Activated T-cell treated with anti-CD3 and anti-CD28 coated beads for 48 hours (primary cell): ENCODE data around the gene C6orf89.
A peak's percentile ranks its signal among the peaks of the same experiment; 100 is the strongest.

Experiments
- DNase-seq: peaks from one replicate; pipeline ENCODE4 v3.0.0-alpha.2; 2020; ENCODE audit warnings: low read depth

The C6orf89 gene

DNA sequence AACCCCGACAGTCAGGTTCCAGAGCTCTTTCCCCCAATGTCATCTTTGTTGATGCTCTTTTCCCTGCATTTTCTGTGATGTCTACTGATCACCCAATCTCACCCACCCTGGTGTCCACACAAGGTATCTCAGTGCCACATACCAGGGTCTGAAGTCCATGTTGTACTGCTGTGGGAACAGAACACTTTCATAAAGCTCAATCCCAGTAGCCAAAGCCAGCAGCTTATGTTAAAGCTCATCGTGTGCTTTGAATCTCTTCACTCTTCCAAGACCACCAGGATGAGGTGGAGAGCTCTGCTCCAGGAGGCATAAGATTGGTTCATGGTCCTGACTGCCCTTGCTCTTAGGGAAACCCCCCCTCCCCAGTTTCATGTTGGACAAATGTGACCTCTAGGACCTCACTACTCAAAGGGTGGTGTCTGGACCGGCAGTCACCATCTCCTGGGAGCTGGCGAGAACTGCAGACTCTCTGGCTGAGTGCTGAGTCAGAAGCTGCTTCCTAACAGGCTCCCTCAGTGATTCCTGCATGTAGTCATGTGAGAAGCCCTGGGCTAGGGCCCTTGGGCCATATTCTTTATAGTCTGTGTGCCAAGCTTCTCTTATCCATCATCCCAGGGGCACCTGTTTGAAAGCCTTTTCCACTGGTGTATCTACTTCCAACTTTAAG, 33.1 kb upstream of the C6orf89 start:
- no peak for DNase-seq

DNA sequence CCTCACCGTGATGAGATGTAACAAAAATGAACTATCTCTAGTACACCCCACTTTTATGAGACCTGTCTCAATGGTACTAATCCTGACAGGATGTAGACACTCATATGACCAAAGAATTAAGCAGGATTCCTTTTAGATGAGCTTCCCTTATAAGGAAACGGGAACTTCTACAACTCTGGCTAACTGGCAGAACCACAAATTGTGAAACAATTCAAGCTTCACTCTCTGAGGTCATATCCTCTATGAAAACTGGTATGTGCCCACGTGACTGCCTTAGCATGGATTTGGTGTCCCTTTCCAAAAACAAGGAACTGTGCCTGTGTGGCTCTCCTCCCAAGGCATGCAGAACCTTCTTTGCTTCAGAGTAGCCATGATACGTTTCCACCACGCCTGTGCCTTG, 32.4 kb upstream of the C6orf89 start:
- DNase-seq, result no peak

GRCh38 chr6:36855750-36856149, 30.0 kb upstream of the C6orf89 start:
- no peak for DNase-seq

DNA sequence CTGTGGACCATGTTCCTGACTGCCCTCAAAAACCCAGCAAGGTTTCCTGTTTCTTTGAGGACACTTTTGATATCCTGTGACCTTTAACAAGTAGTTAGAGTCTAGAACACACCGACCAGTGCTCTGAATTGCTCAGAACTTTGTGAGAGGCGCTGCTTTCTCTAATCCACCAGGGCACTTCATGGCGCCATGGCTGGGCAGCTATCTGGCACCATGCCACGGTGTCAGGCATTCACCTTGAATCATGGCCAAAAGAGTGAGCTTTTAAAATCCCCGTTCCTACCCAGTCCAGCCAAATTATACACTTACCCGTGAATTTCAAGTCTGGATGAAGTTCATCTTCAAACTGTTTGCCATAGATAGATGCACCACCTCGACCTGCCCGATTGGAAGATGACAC, 29.5 kb upstream of the C6orf89 start:
- no peak for DNase-seq

GRCh38 chr6:36857325-36857724, 28.4 kb upstream of the C6orf89 start:
- no peak for DNase-seq

- DNase-seq, result no peak
These were observed 27.3 kb upstream of the C6orf89 start for GRCh38 chr6:36858407-36858981.

DNA sequence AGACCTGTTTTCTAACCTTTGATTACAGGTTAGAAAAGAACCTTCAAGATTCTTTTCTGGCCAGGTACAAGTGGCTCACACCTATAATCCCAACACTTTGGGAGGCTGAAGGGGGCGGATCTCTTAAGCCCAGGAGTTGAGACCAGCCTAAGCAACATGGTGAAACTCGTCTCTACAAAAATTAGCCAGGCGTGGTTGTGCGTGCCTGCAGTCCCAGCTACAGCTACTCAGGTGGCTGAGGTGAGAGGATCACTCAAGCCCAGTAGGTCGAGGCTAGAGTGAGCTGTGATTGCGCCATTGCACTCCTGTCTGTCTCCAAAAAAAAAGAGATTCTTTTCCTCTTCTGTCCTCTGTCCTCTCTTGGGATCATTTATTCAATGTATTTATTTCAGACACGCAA, 25.6 kb upstream of the C6orf89 start:
- DNase-seq, result no peak

DNA sequence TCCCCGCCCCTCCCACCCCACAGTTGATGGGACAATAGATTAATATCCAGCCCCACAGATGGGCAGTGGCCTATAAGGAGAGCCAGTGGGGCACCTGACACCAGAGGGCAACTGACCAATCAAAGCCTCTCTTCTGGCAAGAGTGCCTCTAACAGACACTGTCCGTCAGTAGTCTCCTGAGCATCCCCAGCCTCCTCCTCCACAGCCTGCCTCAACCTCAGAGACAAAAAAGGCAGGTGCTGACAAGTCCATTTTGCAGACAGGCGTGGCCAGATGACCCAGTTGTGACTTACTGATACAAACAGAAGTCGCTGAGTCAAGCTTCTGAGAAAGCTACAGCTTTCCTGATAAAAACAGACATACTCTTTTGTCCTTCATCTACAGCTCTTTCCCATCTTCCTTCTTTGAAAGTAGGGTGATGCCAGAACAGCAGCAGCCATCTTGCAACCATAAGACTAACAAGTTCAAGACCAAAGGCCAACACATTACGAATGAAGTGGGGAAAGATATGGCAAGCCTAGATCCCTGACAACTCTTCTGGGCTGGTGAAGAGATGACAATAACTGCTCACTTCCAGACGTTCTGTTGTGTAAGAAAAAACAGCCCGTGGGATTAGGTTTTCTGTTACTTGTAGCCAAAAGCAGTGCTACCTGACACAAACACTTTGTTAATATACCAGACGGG, 23.4 kb upstream of the C6orf89 start:
- DNase-seq, result no peak

DNA sequence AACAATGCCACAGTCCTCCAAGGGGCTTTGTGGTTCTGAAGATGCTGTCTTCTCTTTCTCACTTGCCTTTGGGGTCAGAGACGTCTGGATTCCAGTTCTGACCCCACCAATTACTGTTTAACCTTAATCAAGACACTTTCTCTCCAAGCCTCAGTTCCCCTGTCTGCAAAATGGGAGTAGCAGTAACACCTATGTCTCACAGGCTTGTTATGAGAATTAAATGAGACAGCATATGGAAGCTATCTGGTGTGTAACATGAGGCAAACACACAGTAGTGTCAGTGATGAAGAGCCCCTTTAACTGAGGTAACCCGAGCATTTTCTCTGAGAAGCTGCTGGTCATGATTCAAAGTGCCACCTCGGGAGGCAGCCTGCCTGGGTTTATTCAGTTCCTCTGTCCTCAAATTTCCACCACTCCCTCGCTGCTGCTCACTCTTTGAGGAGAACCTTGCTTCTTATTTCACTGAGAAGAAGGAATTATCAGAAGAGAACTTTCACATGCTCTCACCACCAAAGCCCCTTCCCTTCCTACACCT, 22.8 kb upstream of the C6orf89 start:
- DNase-seq, result no peak

DNA sequence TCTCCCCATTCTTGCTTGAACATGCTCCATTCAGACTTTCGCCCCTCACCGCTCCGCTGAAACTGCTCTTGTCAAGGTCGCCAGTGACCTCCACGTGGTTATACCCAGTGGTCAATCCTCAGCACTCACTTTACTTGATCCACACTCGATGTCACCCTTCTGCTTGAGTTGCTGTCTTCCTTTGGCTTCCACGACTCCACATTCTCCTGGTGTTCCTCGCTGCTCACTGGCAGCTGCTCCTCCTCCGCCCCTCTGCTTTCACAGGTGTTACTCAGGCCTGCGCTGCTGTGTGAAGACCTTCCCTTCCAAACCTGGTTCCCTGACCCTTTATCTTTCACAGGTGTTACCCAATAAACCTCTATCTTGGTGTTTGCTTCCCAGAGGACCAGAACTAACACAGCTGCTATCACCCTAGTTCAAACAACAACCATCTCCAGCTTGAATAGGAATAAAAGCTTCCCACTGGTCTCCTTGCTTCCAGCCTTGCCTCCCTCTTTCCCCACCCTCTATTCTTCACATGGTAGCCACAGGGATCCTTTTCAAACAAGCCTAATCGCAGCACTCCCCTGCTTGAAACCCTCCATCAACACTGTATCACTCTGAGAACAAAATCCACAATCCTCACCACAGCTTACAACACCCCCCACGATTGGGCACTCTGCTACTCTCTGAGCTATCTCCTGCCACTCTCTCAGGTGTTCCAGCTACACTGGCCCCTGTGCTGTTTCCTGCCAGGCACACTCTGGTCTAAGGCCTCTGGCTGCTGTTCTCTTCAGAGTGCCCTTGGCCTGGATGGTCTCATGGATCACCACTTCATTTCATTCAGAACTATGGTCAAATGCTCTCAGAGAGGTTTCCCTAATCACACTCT, 21.8 kb upstream of the C6orf89 start:
- no peak for DNase-seq

DNA sequence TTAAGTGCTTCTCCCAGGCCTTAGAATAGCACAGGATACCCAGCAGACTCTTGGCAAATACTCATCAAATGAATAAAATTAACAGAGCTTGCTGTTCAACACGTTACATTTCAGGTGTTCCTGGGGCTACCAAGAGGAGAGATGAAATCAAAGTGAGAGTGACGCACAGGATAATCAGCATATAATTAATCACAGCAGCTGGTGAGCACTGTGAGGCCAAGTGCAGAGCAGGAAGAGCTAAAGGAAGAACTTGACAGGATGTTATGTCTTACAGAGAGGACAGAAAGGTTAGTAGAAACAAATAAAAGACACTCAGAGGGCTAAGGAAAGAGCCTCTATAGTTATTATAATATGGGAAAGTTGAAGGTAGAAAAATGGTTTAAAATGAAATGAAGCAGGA, 19.9 kb upstream of the C6orf89 start:
- no peak for DNase-seq

- no peak for DNase-seq
These were observed 18.1 kb upstream of the C6orf89 start for GRCh38 chr6:36867471-36868224.

DNA sequence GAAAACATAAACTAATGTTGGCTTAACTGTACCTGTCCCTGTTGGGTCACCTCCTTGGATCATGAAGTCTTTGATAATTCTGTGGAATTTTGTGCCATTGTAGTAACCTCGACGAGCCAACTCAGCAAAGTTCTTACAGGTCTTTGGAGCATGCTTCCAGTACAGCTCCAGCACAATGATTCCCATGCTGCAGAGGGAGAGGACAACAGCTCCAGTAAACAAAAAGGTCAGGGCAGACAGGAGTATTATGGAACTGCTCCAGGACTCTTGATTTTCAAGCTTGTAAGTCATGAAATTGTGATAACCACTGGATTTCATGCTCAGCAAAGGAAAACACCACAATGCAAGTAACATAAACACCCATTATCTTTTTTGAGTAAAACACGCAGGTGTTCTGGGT, 14.1 kb upstream of the C6orf89 start:
- no peak for DNase-seq

DNA sequence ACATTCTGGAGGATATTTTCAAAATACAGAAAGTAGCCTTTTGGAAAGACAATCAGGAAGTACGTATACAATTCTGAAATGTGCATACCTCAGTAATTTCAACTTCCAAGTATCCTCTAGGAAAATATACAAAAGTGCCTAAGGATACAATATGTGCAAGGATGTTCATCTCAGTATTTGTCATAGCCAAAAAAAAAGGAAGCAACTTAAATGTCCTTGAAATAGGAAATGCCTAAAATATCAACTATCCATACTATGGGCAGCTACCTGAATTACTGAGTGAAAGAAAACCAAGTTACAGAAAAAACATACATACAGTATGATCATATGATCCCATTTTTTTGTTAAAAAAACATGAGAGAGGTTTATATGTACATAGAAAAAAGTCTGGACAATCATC, 12.6 kb upstream of the C6orf89 start:
- no peak for DNase-seq

- DNase-seq, result no peak
These were observed 11.9 kb upstream of the C6orf89 start for GRCh38 chr6:36873612-36874442.

DNA sequence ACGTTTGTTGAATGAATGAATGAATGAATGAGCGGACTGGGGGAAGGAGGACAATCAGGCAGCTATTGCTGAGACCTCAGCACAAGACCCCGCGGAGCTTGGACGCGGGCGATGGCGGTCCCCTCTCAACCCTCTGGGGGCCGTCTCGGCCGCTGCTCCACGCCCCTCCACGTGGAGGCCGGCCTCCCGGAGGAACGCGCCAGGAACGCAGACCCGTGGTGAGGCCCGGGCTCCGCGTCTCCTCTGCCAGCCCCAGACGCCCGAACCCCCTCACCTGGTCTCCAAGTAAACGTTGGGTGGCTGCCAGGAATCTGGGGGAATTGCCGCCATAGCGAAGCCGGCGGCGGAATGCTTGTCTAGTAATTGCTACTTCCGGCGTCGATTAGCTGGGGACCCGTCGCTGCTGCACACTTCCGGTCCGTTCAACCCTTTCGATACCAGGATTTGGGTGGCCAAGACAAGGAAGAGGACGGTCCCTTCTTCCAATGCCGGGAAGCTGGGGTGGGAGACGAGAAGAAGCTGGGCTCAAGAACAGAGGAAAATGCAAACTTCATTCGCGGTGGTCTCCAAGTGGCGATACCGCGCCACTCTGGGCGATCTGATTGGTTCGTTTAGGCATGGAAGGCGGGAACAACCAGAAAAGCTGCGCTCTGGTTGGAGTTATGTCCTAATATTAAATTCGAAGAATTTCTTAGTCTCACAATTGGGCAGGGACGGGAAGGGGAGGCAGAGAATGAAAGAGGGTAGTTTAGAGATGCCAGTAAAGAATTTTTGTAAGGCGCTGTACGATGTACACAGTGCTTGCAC, 11.1 kb upstream of the C6orf89 start, which contains the start of gene PPIL1:
Gene PPIL1 (minus strand): TSS at position 361 of the 807 bp plus-strand sequence. CDS start 31 bp downstream, at position 330.
- DNase-seq, result peak; percentile 76

DNA sequence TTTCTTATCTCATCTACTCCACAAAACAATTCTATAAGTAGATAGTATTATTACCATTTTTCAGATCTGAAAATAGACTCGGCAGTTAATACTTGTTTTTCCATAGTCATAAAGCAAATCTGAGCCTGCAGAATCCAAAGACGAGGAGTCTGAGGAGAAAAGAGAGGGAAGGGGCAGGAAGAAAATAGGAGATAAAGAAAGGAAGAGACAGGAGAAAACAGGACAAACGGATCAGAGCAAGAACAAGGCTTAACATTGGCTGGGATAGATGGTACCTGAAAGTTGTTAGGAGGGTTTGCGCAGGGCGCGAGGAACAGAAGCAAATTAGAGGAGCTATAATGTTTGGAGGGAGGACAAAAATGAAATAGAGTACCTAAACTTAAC, 10.5 kb upstream of the C6orf89 start:
- DNase-seq, result no peak

- DNase-seq, result no peak
These were observed 1.1 kb upstream of the C6orf89 start for GRCh38 chr6:36884610-36885009.

DNA sequence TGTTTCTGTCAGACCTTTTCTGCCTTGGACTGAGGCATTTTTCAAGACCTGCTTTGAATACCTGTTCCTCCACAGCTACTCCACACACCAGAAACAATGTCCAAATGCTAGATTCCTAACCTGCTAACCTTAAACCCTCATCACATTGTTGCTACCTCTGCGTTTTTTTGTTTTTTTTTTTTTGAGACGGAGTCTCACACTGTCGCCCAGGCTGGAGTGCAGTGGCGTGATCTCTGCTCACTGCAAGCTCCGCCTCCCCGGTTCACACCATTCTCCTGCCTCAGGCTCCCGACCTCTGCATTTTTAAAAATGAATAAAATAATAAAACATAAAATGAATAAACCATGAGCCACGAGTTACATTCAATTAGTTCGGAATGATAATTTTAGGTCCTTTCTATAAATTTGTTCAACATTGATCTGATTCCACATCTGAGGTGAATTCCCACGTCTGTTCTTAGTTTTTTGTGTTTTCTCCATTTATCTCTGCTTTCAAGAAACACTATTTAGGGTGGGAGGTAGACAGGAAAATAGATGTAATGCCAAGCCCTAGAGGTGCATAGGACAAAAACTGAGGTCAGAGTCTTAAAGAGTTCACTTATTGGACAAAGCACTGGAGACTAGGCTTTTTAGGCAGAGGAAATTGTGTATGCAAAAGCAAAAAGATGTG, 1.3 kb downstream of the C6orf89 start:
- DNase-seq, result no peak
